Activated CD8-positive, alpha-beta memory T cell treated with anti-CD3 and anti-CD28 coated beads for 24 hours (primary cell): ENCODE data around the gene FAAP100.

Source experiments
- DNase-seq: peaks from one replicate; pipeline ENCODE4 v3.0.0-alpha.2; 2020

Gene FAAP100

GRCh38 chr17:81576621-81577277 lies 24.6 kb upstream of the FAAP100 start:
- no peak for DNase-seq

DNA sequence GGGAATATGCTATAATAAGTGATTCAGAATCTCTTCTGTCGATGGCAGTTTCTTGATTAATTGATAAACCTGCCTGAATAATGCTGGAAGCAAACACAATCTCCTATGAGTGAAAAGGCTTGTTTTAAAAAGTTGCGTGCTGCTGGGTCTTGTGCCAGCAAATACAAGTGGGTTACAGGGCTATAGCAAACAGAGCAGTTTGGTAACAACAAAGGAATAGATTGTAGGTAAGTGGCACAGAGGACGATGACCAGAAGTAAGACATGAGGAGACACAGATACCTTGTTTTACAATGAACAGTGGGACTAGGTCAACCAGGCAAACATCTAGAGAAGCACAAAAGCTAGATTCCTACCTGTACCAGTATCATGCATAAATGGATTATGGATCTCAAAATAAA lies 23.7 kb upstream of the FAAP100 start:
- no peak for DNase-seq

DNA sequence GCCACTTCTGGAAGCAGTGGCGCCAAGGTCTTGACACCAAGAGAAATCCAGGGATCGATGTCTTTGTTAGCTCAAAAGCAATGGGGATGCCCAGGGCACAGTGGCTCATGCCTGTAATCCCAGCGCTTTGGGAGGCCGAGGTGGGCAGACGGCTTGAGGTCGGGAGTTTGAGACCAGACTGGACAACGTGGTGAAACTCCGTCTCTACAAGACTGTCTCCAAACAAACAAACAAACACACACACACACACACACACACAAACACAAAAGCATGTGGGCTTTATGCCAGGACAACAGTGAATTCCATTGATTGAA lies 22.4 kb upstream of the FAAP100 start:
- no peak for DNase-seq

DNA sequence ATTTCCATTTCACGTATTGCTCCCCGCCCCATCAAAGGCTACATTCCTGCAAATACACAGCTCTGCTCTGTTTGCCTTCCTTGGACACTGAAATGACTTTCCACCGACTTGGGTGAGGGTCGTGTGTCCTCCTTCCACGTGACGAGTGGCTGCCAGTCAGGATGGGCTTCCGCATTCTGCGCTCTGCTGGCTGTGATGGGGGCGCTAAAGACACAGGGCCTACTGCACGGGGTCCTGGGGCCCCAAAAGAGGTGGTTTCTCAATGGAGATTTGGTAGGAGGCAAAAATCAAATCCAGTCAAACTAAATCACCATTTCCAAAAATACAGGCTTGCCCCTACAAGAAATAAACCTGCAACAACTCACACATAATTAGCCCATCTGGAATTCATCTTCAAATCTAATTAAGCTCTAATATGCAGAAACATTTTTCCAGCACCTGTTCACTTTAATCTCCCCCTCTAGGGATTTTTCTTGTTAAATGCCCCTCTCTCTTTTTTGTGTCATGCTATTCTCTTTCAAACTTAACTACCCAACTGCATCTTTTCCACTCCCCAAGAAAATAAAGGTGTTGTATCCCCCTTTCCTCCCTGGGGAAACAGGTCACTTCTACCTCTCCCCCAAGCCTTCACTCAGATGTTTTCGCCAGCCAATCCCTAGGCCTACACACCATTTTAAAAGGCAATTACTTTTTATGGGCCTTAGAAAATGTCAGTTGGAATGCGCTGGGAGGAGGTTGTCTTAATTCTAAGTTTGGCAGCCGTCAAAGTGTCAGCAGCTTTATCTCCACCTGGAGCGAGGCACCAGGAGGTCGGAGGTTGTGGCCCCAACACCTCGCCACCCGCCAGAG lies 21.9 kb upstream of the FAAP100 start:
- no peak for DNase-seq

GRCh38 chr17:81572563-81573168 lies 20.5 kb upstream of the FAAP100 start:
- no peak for DNase-seq

DNA sequence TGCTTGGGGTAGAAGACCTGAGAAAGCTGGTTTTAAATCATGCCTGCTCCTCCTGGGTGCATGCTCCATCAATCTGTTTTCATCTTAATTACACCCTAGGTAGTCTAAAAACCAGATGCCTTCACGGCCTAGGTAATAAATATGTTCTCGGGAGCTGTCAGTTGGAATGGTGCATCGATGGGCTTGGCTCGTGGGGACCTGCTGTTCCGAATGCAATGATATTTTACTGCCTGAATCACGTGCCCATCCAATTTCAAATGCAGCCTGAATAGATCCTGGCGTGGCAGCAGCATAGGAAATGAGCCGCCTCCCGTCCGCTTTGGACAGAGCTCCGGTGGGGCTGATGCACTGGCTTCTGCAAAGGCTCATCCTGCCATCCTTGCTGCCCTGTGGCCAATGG lies 18.8 kb upstream of the FAAP100 start:
- DNase-seq: no peak

GRCh38 chr17:81569986-81570514 lies 17.9 kb upstream of the FAAP100 start:
- DNase-seq: no peak

GRCh38 chr17:81568416-81568815 lies 16.3 kb upstream of the FAAP100 start:
- DNase-seq: no peak

- no peak for DNase-seq
Observed at GRCh38 chr17:81567191-81567590, 15.0 kb upstream of the FAAP100 start.

DNA sequence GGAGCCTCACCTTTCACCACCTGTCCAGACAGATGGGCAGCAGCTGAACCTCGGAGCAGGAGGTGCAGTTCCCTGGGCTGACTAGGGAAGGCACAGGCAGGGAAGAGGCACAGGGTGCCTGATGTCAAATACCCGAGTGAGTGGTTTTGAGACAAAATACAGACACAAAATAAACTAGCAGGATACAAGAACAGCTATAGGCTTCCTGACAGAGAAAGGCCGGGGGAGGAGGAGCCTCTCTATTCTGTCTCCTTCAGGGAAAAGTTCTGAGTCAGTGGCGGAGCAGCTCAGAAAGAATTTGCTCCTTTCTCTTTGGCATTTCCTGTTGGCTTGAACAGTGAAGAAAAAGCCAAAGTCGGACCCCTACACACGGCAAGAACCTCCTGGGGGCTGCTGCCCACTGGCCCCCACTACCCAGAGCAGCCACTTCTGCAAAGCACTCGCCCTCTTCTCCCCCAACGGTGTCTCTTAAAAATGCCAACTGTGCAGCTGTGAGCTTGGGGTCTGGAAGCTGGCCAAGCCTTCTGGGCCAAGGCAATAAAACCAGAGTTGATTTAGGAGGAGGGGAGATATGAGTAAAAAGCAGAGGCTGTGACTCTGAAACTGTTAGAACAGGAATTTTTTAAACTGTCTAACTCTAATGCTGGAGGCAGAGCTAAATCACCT lies 14.4 kb upstream of the FAAP100 start:
- no peak for DNase-seq

GRCh38 chr17:81565231-81565630 lies 13.1 kb upstream of the FAAP100 start:
- no peak for DNase-seq

- DNase-seq: no peak
Observed at GRCh38 chr17:81564778-81565177, 12.6 kb upstream of the FAAP100 start.

DNA sequence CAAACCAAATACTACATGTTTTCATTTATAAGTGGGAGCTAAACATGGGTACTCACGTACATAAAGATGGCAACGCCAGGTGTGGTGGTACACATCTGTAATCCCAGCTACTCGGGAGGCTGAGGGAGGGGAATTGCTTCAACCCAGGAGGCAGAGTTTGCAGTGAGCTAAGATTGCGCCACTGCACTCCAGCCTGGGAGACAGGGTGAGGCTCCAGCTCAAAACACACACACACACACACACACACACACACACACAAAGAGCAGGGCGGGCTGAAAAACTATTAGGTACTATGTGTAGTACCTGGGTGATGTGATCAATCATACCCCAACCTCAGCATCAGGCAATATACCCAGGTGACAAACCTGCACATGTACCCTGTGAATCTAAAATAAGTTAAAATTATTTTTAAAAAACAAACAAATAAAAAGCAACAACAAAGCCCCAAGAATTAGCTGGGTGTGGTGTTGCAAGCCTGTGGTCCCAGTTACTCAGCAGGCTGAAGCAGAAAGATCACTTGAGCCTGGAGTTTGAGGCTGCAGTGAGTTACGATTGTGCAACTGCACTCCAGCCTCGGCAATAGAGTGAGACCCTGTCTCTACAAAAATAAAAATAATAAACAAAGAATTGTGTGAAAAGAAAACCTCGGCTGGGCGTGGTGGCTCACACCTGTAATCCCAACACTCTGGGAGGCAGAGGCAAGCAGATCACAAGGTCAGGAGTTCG lies 11.9 kb upstream of the FAAP100 start:
- no peak for DNase-seq

GRCh38 chr17:81561494-81561885 lies 9.3 kb upstream of the FAAP100 start:
- DNase-seq: no peak

DNA sequence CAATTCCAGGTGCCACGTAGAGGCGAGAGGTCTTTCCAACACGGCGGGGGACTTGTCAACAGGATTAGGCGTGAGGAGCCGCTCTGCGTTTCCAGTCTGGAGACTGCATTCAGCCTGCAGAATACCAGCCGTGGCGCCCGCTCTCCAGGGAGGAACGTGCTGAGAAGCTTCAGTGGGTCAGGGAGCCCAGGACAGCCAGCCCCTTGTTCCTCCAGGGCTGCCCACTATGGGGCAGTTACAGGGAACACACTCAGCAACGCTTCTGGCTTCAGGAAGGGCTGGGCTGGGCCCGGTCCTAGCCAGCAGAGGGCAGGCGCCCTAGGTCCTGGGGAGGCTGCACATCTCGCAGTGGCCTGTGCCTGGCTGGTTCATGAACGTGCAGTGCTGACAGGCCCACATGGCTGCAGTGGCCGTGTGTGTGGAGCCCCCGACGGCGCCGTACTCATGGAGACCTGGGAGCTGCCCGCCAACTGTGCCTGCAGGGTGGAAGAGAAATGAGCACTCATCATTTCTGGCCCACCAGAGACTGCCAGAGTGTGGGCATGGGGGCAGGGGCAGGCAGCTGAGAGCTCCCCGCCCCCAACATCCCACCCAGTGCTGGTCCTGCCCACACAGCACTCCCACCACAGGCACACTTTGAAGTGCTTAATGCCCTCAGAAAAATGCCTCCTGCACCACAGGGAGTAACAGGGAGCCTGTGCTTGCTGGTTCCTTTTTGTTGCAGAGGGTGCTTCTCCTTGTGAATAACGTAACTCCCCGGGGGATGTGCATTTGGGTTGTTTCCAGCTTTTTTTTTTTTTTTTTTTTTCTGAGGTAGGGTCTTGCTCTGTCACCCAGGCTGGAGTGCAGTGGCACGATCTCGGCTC lies 7.0 kb upstream of the FAAP100 start:
- no peak for DNase-seq

DNA sequence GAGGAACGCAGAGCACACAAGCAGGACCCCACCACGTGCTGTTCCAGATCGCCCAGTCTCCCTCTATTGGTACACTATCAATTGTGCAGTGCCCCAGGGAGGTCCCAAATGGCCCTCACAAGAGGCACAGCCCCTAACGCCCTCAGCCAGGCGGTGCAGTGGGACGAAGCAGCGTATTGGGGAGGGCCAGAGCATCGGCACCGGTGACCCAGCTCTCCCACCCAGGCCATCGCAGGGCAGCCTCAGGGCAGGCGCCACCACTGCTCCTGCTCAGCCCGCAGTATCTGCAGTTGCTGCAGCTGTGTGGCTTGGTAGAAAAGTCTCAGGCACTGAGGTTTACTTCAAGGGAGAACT lies 5.9 kb upstream of the FAAP100 start:
- DNase-seq: no peak

DNA sequence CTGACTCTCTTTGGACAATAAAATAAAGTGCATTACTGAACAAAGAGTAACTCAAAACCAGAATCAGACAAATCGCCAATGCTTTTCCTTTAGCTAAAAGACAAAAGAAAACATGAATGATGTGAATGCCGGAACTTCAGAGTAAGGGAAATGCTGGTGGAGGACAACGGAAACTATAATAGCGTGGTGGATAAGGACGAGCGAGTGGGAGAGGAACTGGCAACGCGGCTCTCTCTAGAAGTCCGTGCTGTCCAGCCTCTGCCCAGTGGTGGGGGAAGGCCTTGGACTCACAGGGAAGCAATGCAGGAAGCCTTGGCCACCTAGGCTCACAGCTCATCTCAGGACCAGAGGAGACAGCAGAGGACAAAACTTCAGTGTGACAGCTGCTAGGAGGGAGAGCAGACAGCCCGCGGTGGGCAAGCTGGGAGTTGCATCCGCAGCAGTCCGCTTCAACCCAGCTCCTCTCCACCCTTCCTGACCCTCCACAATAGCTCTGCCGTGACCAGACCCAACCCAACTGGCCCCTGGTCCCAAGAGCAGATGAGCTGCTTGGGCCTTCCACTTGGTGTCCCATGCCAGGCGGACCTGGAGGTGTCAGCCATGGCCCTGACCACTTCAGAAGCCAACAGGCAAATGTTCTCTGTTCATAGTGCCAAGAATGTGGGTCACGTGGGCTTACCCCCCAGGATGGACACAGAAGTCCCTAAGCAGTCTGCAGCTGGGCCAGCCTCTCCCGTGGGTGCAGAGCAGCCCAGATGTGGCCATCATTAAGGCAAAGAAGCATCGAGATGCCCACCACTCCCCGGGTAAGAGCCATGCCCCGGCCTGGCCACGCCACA lies 5.3 kb upstream of the FAAP100 start:
- DNase-seq: no peak

DNA sequence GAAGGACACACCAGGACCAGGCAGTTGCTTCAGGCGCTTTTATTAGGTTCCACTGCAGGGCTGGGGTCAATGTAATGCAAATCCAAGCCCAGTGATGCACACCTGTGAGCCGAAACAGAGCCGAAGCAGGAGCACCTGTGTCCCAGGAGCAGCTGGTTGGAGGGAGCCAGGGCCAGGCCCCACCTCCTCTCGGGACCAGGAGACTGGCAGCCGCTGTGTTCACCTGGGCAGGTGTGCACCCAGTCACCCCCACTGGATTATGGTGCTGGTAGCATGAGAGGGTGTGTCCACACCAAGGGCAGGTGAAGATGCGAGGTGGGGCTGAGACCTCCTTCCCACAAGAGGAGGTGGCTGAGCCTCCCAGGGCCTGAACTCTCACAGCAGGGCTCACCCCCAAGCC lies 4.7 kb upstream of the FAAP100 start:
- DNase-seq: no peak

GRCh38 chr17:81556175-81556691 lies 4.1 kb upstream of the FAAP100 start:
- DNase-seq: no peak

GRCh38 chr17:81553616-81554181 lies 1.5 kb upstream of the FAAP100 start:
- DNase-seq: no peak
